Activated CD4-positive, alpha-beta T cell treated with anti-CD3 and anti-CD28 coated beads for 24 hours (primary cell): ENCODE results near the gene CACNA1C.
"Not testable (repeated sequence)": the region's sequence is repeated elsewhere in the genome, so short reads cannot be mapped to it uniquely, and the experiment has no call there.

Experiments used
- DNase-seq, 2 donors: peaks; one replicate each; pipeline ENCODE4 v3.0.0-alpha.2; 2020; ENCODE audit warnings: low read depth in 2 of 2

Gene CACNA1C

DNA sequence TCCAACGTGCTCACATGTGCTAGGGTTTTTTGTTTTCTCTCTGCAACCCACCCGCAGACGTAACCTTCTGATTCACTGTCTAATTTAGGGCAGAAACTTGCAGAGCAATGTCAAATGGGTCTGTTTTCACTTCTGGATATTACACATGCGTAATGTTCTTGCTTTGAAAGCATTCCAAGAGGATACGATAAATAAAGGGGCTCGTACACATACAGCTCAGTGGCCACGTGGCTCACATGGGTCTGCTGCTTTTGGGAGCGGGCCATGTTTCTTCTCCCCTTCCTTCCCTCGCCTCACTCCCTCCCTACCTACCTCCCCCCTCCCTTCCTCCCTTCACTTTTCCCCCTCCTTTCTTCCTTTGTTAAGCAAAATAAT lies 23.4 kb downstream of the CACNA1C start:
- no peak for DNase-seq

DNA sequence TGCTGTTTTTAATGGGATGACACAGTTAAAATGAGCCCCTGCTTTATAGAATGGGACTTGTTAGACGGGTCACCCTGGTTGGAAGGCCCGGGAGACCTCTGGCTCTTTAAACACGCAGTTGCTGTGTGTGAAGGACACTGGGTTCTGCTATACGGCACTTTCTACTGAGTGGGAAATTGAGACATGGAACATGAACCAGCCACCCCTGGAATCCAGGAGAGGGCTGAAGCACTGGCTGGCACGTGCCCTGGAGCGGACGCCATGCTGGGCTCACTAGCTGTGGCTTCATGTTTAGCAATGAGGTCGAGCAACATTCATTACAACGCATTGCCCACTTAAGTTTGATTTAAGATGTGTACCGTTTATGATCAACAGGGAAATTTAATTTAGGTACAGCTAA lies 23.9 kb downstream of the CACNA1C start:
- no peak for DNase-seq

DNA sequence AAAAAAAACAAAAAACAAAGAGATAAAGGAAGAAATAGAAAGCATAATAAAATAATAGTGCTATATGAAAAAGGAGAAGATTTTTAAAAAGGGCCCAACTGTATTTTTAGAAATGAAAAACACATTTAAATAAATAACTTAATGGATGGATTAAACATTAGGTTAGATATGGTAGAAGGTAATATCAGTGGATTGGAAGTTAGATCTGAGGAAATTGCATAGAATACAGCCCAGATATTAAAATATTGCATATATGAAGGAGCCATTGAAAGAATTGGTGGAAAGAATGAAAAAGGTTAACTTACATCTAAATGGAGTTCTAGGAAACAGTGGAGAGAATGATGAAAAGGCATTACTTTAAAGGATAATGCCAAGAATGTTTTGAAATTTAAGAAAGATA lies 27.8 kb downstream of the CACNA1C start:
- DNase-seq: no peak

DNA sequence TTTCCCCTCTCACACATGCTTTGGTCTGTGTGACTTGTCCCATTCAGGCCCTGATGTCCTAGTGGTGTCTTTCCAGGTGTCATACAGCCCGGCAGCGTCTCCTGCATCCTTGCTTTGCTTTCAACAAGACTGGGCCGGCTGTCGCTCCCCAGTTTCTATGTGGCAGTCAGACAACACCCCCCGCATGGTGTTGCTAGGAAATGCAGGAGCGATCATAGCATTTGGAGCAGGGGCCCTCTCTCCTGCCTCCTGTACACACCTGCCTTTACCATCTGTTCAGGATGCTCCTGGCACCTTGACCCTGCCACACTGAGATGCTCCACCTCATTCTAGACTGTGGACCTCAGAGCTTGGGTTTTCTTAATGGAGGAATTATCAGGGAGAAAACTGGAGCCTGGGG lies 29.5 kb downstream of the CACNA1C start:
- no peak for DNase-seq

DNA sequence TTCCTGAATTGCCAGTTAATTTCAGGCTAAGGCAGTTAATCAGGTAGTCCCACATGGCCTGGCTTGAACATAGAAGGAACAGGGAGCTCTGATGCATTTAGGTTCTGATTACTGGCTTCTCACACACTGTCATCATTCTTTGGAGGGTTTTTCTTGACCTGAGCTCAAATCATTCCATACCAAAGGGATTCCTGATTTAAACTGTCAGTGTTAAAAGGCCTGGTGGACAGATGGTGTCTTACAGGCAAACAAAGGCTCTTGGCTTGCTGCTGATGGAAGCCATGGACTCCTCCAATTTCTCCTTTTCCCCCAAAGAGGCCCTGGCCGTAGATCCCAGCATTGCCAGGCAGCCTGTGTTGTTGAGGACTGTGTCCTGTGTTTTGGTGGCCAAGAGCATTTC lies 30.2 kb downstream of the CACNA1C start:
- DNase-seq: no peak

DNA sequence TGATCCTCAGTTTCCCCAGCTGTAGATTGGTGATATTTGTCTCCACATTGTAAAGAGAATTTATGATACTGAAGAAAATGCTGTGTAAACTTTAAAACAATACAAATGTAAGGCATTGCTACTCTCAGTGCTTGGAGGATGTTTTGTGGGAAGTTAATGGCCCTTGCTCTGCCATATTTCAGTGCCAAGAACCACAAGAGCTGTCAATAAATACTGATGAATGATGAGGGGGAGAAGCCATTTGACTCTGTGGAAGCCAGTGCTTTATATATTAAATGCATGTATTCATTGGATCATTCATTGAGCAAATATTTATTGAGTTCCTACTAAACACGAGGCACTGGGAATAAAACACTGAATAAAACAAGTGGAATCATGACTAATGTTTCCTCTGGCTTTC lies 30.8 kb downstream of the CACNA1C start:
- DNase-seq: no peak

DNA sequence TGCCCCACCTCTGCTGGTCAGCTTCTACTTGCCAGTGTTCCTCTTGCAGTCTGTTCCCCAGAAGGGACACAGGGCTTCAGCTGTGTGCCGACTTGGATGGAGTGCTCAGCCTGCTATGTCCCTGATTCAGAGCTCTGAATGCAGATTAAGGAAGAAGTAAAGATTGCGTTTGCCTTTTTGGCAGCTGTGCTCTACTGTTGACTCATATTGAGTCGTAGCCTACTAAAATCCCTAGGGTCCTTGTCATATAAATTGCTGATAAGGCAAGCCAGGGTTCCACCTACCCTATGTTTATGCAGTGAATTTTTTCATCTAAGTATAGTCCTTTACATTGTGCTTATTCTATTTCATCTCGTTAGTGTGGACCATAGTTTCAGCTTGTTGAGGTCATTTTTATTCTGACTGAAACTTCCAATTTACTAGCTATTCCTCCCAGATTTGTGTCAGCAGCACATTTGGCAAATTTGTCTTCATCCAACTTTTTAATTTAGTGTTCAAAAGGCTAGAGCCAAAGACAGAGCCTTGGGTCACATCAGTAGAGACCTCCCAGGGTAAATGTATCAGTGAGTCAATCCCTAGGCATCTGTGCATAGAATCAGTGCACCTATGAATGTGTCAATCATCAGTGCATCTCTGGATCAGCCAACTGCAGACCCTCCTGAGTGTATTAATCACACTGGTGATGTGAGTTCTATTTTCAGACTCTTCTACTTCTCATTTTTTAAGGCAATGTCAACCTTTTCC lies 31.9 kb downstream of the CACNA1C start:
- DNase-seq: no peak

DNA sequence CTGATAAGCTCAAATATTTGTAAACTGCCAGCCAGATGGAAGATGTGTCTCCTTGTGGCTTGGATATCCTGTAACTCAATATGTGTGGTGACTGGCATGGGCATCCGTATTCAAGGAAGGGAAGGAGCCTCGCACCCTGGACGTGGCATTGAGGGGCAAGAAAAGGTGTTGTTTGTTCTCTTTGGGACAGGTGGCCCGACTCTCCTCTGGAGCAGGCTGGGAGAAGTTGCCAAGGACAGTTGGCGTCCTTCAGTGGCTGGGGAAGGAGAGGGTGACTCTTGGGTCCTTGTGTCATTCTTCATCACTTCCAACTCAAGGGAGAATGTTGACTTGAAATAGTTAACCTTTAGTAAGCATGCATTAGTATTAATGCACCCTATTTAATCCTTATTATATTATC lies 39.6 kb downstream of the CACNA1C start:
- DNase-seq: no peak

DNA sequence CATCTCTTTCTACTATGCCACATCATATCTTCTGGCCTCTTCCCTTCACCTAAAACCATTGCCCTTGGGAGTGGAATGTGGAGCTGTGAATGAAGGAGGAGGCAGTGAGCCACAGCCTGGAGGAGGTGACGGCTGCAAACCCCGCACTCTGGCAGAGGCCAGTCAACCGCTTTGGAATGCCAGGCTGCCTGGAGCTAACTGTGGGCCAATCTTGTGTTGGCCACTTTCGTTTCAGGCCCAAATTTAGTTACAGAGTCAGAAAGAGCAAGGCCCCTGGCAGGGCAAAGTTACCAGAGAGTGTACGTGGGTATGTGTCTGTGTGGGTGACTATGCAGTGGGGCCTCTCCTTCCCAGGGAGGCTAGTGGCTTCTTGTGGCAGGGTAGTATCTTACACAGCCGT lies 40.1 kb downstream of the CACNA1C start:
- DNase-seq: no peak

DNA sequence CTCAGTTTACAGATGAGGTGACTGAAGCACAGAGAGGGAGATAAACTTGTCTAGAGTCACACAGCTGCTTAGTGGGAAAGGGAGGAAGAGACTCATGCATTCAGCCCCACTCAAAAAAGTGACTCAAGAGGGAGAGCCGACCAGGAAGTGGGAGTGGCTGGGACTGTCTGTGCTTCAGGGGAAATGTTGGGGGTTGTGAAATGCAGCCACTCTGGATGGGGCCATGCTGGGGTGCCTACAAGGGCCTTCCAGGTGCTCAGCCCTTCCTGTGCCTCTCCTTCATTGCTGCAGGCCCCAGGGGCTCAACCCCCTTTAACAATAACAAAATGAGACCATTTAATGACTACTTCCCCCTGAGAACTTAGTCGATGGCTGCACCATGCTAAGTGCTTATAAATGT lies 41.8 kb downstream of the CACNA1C start:
- DNase-seq: no peak

DNA sequence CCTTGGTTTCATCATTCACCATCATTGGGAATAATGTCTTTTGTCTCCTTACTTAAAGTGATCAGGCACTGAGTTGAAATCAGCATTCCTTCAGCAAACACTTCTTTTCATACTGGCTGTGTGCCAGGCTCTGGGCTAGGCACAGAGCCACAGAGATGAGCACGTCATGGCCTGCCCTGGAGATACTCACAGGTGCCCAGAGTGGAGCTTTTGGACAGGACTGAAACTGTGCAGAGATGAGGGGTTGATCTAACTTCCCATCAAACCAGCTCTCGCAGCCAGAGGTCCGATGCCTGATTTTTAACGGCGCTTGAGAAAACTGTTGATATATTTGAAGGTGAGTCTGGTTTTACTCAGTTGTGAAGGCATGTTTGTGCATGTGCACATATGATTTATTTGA lies 43.1 kb downstream of the CACNA1C start:
- DNase-seq: no peak

DNA sequence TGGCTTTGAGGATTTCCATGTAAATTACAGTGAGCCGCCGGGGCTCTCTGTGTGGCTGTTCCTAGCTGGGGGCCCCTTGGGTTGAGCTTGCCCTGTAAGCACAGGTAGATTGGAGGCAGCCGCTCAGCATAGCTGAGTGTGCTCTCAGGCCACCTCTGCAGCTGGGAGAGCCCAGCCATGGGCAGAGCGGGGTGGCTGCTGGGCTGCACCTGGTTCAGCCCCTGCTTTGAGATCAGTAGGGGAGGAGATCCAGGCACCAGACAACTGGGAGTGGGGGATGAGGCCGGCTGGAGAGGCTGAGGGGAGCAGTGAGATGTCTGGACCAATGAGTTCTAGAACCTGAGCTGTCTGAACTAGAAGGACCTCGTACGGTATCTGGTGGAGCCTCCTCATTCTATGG lies 44.8 kb downstream of the CACNA1C start:
- DNase-seq: no peak

DNA sequence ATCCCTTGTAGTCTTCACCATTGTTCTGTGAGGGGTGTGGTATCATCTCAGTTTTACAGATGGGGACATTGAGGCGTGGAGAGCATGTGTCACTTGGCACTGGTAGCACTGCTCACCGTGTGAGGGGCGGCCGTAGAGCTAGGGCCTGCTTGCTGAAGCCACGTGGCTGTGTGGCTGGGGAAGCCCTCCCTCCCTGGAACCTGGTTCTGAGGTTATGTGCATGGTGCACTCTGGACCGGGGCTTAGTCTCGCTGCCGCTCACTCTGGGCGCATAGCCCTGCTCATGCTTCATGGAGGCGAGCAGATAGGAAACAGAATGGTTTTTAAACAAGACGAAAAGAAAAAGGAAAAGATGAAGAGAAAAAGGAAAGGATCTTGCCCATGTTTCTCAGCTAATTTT lies 46.1 kb downstream of the CACNA1C start:
- no peak for DNase-seq

DNA sequence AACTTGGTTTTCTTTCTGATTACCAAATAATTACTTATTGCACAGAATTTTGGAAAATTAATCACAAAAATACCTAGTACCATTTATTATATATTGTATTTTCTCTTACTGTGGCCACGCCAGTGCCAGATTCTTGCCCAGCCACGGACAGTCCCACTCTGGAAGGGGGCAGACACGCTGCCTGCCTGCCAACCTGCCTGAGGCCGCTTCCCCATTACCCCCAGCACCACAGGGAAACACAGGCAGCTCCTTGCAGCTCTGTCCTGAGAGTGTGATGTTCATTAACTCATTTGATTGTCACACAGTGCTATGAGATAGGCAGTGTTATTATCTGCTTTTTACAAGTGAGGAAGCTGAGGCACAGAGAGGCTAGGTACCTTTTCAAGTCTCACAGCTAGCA lies 46.8 kb downstream of the CACNA1C start:
- no peak for DNase-seq

DNA sequence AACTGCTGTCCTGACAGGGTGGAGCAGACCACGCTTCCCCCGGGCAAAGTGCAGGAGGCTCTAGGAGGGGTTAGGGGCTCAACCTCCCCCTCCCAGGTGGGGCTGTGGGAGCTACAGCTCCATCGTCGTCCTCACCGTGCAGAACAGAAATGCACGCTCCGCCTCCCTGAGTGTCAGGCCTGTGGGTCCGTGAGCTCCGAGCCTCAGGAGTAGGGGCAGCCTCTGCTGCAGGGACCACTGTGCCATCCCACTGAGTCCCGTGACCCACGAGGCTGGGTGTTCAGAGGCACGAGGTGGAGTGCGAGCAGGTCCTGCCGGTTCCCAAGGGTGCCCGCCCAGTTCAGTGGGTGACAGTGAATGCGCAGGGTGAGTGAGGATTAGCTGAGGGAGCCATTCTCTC lies 48.6 kb downstream of the CACNA1C start:
- DNase-seq: no peak

DNA sequence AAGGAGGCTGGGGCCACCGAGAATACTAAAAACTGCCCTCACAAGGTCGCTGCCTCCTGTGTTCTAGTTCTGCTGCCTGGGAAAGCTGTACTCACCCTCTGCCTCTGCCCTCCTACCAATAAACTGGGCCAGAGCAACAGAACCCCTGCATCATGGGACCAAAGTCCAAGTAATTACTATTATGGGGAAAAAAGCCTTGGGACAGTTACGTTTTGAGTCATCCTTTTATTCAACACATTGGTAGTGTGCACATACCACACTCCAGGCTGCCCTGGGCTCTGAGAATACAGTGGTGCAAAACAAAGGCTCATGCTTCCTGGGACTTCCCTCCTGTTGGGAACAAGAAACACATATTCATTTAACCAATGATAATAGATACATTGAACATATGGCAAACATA lies 49.0 kb downstream of the CACNA1C start:
- DNase-seq: no peak

DNA sequence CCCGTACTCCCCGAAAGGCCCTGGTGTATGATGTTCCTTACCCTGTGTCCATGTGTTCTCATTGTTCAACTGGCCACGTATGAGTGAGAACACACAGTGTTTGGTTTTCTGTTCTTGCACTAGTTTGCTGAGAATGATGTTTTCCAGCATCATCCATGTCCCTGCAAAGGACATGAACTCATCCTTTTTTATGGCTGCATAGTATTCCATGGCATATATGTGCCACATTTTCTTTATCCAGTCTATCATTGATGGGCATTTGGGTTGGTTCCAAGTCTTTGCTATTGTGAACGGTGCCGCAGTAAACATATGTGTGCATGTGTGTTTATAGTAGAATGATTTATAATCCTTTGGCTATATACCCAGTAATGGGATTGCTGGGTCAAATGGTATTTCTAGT lies 49.9 kb downstream of the CACNA1C start:
- not testable (repeated sequence) for DNase-seq

DNA sequence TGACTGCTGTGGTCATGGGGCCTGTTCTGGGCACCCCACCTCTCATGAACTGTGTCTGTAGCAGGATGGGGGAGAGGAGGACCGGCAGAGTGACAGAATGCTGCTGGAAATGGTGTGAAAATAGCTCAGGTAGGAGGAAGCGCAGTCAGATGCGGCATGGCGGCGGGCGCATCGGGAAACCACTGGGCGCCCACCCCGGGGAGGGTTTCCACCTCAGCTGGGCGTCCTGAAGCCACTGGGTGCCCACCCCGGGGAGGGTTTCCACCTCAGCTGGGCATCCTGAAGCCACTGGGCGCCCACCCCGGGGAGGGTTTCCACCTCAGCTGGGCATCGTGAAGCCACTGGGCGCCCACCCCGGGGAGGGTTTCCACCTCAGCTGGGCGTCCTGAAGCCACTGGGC lies 52.6 kb downstream of the CACNA1C start:
- not testable (repeated sequence) for DNase-seq

DNA sequence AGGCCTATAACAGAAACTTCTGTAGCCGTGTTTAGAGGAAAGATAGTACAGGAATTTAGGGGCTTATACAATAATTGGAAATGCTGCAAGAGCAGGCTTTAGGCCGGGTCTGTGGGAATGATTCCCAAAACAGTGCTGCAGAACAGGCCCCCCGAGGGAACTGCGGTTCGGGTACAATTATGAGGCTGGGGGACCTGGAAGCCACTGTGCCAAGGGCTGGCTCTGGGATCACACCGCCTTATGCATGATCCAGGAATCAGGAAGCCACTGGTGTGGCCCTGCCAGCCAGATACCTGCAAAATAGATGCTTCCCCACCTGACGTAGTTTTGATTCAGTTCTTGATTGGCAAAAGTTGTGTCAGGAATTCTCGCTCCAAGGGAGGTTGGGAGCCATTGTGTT lies 55.4 kb downstream of the CACNA1C start:
- no peak for DNase-seq

DNA sequence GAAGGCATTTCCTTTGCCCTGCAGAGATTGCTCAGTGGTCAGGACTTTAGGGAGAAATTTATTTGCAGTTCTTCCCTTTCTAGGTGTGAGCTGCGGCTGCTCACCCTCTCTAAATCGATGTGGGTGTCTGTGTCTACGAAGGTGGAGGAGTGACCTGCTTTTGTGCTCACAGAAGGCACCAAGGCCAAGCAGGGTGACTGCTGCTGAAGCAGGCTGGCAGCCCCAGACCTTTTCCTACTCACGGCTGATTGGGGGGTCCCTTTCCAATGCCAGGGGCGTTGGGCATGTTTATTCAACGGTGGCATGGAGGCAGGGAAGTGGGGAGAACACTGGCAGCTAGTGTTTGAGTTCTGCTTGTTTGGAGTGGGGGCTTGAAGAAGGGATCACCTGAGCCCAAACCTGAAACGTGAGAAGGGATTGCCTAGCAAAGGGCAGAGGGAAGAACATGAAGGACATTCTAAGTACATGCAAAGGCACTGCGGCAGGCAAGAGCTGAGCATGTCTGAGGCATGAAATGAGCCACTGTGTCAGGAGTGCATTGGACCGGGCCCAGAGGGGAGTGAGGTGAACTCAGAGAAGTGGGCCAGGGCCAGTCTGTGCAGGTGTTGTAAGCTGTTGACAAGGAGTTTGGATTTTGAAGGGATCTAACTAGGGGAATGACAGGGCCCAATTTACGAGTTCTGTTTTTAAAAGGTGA lies 56.3 kb downstream of the CACNA1C start:
- DNase-seq: no peak

DNA sequence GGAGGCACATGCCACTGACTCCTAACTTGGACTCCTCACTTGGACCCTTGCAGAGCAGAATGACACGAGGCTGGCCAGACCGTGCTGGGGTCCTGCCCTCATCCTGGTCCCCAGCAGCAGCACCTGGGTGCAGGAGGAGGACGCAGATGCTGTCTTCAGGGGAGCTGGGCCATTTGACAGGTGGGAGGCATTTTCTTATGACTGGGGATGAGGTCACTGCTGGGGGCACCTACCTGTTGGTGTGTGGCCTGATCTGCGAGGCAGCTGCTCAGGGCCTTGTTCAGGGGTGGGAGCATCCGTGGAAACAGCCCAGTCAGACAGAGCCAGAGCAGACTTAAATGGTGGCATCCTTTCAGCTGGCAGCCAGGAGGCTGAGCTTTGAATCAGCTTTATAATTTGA lies 57.3 kb downstream of the CACNA1C start:
- DNase-seq: no peak

DNA sequence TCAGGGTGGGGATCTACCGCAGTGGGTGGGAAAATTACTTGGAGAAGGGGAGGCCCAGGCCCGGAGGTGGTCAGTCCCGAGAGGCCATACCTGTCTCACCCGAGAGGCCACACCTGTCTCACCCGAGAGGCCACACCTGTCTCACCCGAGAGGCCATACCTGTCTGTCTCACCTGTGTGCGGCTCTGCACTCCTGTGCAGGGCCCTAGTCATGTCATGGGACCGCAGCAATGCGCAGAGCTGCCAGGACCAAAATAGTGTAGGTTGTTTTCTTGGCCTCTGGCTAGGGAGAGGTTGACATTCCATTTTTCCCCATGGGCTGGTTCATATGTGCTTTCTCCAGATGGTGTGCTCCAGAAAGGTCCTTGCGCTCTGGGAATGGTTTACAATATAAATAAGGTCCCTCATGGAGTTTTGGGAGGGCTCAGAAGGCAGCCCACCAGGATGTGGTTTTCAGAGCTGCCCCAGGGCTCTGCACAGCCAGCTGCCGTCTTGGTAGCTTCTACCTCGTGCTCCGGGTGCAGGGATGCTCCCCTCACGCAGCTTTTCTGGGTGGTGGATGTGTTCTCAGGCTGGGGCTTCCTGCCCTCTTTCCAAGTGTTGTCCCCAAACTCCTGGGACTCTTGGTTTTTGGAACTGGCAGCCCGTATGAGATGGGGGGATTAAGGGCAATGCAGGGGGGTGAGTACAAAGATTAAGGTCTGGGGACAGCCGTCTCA lies 58.2 kb downstream of the CACNA1C start:
- DNase-seq: no peak

DNA sequence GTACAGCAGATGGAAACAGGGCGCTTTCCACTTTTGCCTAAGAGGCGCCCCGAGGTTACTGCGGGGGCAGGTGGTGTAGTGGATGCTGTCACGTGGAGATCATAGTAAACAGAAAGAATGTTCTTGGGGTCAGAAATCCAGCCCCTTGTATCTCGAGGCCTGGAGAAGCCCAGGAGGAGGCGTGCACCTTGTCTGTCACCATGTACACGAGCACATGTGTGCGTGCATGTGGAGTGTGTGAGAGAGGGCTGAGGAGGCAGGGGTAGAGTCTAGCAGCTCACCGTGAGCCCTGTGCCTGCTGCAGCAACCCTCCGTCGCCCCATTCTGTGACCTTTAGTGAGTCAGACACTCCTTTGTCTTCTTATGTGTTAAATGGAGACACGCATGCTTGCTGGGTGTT lies 59.0 kb downstream of the CACNA1C start:
- no peak for DNase-seq
